Astrocyte (in vitro differentiated cells and primary cell): ENCODE measurements around the gene SERPINB13.

Experiments
- EZH2 ChIP-seq: IDR thresholded peaks from 2 replicates; pipeline ENCODE4 v1.6.1; 2012; ENCODE audit warnings: mild to moderate bottlenecking, low read length, inconsistent platforms; ENCODE audit not compliant: insufficient read depth
- TF ChIP-seq, protein P1 (sequence below): IDR thresholded peaks from 2 replicates; pipeline ENCODE4 v1.5.1; 2011; ENCODE audit warnings: low read depth, mild to moderate bottlenecking, inconsistent platforms, low read length, moderate library complexity; ENCODE audit not compliant: insufficient read depth

DNA sequence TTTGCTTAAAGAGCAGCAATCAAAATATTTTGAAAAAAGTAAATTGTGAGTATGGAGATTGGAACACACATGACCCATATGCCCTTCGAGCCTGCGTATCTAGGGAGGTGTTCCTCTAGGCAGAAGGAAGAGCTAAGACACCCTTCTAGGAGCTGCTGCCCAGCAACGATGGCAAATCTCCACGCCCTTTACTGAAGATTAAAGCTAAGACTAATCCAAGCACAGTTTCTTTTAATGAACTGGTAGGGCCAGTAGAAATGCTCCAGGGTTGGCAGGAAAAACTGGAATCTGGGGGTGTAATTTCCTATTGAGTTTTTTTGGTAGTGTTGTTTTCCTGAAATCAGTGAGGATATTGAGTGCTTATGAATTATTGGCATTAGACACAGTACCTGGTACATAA, 712 bp upstream of the SERPINB13 start:
- no peak for TF ChIP-seq EZH2
- TF ChIP-seq, protein P1, sequence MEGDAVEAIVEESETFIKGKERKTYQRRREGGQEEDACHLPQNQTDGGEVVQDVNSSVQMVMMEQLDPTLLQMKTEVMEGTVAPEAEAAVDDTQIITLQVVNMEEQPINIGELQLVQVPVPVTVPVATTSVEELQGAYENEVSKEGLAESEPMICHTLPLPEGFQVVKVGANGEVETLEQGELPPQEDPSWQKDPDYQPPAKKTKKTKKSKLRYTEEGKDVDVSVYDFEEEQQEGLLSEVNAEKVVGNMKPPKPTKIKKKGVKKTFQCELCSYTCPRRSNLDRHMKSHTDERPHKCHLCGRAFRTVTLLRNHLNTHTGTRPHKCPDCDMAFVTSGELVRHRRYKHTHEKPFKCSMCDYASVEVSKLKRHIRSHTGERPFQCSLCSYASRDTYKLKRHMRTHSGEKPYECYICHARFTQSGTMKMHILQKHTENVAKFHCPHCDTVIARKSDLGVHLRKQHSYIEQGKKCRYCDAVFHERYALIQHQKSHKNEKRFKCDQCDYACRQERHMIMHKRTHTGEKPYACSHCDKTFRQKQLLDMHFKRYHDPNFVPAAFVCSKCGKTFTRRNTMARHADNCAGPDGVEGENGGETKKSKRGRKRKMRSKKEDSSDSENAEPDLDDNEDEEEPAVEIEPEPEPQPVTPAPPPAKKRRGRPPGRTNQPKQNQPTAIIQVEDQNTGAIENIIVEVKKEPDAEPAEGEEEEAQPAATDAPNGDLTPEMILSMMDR = no peak
